ENCODE results near the gene MAP3K9.

MAP3K9 gene

GRCh38 chr14:70821584-70822529 is 12.5 kb upstream of the MAP3K9 start:
- DNase-seq = peak in 8 of 14 donors; percentile 15 to 82 (median 28)

GRCh38 chr14:70816525-70816924 is 7.2 kb upstream of the MAP3K9 start:
- DNase-seq = no peak

- DNase-seq = no peak
Measured at GRCh38 chr14:70814466-70814865, 5.2 kb upstream of the MAP3K9 start.

GRCh38 chr14:70812124-70812818 is 3.0 kb upstream of the MAP3K9 start:
- DNase-seq = no peak

DNA sequence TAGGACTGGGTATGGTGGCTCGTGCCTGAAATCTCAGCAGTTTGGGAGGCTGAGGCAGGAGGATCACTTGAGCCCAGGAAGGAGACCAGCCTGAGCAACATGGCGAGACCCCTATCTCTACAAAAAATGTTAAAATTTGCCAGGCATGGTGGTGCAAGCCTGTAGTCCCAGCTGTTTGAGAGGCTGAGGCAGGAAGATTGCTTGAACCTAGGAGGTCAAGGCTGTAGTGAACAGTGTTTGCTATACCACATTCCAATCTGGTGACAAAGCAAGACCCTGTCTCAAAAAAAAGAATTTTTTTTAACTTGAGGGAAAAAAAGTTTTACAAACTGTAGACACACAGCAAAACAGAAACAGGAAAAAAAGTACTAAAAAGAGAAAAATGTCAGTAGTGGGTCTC is 2.3 kb upstream of the MAP3K9 start:
- no peak for DNase-seq

DNA sequence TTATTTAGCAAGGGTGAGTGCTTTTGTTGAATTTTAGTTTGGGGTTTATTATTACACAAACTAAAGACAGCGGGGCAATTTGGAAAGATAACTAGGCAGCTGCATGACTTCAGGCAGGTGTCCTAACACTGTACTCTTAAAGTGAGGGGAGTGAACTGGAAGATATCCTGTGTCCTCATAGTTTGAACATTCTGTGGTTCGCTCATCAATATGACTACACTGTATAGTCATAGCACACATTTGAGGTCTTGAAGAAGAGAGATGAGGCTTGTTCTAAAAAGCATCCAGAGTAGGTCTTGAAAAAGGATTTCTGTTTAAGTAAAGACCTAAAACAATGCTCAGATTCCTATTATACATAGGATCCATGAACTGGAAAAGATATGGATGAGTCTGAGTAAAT is 1.7 kb upstream of the MAP3K9 start:
- no peak for DNase-seq

- DNase-seq = no peak
Measured at GRCh38 chr14:70810621-70811020, 1.3 kb upstream of the MAP3K9 start.

- peak in 3 of 14 donors; percentile 3 to 55 (median 21) for DNase-seq
Measured at GRCh38 chr14:70808416-70809224, 693 bp downstream of the MAP3K9 start.

DNA sequence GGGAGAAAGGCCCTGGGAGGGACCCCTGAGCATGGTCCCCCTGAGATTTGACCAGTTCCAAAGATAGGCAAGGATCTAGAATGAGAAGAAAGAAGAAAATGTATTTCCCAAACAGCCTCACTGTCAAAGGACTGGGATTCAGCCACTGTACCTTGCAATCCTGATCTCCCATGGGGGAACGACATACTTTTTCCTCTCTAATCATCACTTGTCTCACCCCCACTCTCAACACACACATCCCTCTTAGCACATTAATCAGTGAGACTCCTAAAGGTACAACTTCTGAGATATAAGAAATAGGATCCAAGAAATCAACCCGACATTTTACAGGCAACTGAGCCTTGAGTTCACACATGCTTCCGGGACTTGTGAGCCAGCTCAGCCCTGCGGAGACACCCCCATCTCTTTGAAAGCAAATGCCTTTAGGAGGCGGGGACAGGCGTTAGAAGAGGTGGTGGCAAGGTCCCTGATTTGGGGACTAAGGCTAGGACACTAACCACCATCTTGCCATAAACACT is 1.4 kb downstream of the MAP3K9 start:
- peak in 1 of 14 donors; percentile 55 for DNase-seq

- no peak for DNase-seq
Measured at GRCh38 chr14:70804556-70805162, 4.7 kb downstream of the MAP3K9 start.

DNA sequence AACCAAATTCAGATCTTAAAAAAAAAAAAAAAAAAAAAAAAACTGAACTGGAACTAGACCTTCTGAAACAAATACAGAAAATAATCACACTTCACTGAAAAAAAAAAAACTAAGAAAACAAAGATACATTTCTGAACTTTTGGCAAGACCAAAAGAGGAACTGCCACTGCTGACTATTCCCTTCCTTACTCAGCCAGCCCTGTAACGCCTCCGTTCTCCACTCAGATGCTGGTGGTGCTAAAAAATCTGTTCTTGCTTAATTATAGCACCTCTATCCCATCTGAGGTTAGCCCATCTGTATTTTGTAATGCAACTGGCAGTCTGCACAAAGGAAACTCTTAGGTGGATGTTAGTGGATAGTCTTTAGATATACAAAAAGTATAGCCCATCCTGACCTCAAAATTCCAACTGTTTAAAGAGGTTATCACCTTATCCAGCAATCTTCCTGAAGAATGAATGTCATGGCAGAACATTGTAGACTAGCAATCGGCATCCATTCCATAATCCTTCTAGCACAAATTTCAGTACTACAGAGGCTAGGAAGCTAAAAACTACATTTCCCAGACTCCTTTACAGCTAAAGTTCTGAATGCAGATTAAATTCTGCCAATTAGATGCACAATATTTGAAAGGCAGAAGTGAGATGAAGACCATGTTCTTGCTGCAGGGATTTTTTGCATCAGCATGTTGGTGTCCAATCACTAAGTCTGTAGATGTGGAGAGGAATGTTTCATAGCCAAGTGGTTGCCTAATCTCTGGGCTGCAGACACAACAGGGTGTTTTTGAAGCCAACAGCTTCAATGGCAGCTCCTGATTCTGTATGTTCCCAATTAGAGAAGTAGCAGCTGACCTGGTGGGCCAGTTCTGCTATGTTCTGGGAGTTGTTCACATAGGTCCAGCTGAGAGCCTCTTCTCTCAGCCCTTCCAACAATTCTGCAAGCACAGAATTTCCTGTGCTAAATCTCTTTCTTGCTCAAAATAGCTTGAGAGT is 5.7 kb downstream of the MAP3K9 start:
- DNase-seq = no peak

DNA sequence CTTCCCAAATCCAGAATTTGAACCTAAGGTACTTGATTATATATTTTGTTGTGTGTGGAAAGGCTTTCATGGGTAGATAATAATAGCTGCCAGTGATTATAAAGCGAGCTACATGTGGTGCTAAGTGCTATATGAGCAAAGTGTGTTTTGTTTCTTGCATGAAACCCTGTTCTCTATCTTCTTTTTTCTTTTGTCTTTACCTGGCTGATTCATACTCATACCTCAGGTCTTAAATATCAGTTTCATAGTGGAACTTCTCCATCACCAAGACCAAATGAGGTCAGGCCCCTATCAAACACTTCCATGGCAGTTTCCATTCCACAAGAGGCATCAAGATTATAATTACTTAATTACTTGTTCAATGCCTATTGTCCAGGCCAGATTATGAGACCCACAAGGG is 6.9 kb downstream of the MAP3K9 start:
- no peak for DNase-seq

DNA sequence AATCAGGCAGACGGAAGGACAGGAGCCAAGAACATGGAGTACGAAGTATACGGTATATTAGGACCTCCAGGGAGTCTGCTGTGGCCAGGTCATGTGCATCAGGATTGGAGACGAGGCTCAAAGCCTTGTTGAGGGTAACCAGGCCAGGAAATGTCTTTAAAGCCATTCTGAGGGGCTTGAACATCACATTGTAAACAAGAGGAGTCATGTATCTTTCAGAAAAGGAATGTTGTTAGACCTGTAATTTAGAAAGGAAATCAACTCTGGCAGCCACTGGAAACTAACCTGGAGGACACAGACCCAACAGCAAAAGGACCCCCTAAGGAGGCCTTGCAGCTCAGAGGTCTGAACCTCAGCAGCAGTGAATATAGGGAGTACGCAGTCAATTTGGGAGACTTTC is 7.5 kb downstream of the MAP3K9 start:
- no peak for DNase-seq

DNA sequence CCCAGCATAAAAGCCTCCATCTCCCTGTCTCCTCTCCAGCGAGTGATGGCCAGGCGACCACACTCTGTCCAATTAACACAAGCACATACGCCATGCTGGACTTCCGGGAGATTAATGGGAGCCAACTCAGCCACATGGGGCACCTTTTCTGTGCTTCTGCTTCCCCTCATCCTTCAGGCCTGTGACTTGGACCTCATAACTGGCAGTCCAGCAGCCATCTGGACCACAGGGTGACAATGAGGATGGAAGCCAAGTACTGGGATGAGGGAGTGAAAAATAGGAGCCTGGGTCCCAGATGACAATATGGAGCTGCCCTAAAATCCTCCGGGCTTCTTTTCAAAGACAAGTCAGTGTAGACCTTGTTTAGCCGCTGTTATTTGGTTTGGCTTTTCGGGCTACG is 12.8 kb downstream of the MAP3K9 start:
- DNase-seq = peak in 3 of 14 donors; percentile 12 to 97 (median 25)

DNA sequence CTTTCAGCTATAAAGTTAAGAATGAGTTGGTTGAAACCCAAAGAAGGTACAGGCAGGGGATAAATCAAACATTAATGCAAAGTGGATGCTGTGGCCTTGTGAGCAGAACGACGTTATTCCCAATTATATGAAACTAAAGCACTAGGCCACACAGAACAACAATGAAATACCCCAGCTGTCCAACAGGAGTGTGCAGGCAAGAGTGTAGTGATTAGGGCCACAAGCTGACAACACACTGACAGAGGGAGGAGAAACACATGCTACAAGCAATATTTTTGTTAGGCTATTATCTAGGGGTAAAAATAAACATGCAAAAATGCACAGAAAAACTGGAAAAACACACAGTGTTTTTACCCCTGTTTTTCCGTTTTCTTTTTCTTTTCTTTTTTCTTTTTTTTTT is 15.0 kb downstream of the MAP3K9 start:
- no peak for DNase-seq

DNA sequence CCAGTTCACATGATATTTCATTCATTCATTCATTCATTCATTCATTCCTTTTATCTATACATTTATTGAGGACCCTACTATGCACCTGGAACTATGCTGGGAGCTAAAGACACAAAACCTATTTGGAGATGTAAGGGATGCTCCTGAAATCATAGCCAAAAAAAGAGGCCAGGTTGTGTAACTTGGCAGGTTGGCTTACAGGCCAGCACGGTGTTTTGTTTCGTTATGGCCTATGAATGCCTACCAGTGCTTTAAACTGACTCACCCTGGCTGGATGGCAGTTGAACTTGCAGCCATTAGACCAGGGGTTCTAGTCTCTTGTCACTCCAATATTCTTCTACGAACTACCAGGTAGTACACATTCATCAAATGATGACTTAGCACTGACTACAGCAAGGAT is 15.7 kb downstream of the MAP3K9 start:
- peak in 1 of 14 donors; percentile 36 for DNase-seq

DNA sequence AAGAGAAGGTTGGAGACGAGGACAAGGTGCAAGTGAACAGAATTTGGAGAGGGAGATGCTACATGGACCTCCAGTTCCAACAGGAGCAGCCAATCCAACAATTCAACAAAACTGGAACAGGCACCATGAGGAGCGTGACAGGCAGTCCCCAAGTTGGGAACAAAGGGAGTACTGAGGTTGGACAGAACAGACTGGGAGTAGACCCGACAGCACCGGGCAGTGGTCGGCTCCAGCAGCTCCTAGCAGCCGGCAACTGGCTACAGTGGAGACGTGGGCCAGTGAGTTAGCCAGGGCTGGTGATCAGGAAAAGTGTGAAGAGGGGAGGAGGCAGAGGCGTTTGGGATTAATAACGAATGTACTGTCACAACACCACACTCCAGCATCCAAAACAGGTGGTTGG is 16.4 kb downstream of the MAP3K9 start:
- no peak for DNase-seq

GRCh38 chr14:70791971-70792370 is 17.3 kb downstream of the MAP3K9 start:
- DNase-seq = peak in 1 of 14 donors; percentile 48

GRCh38 chr14:70789961-70790360 is 19.4 kb downstream of the MAP3K9 start:
- peak in 2 of 14 donors; percentile 7 to 75 for DNase-seq

DNA sequence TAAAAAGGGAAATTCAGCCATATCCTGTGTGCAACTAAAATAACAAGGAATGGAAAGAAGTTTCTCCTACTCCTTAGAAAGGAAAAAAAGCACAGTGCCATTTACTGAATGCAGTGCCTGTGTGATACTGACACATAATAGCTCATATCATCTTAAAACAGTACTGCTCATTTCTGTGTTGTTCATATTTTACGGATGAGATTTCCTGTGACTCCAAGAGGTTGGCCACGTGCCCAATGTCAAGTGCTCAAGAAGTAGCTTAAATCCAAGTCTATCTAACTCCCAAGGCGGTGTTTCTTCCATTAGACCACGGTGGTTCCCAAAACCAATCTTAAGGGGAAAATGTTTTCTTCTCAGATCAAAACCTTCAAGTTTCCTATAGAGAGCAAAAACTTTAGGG is 20.0 kb downstream of the MAP3K9 start:
- peak in 1 of 14 donors; percentile 22 for DNase-seq

GRCh38 chr14:70788898-70789297 is 20.4 kb downstream of the MAP3K9 start:
- DNase-seq = peak in 1 of 14 donors; percentile 37

All from C1 segment of cervical spinal cord (tissue), 14 donors.